GM12878 (cell line): ENCODE measurements around the gene CLDN14. TPM values are rescaled to one million over a fixed set of nuclear protein-coding genes. Genes with fewer than 3 reads are reported as not detected.

ENCODE experiments used
- SMAD1 ChIP-seq: fragments of 450-650 bp; IDR thresholded peaks from 2 replicates; pipeline ENCODE4 v1.6.1; 2018; ENCODE audit warnings: mild to moderate bottlenecking, low read depth; ENCODE audit not compliant: partially characterized antibody
- STAT1 ChIP-seq: fragments of 450-650 bp; conservative IDR thresholded peaks from 2 replicates; pipeline ENCODE4 v1.6.1; 2014; ENCODE audit warnings: antibody characterized with exemption, mild to moderate bottlenecking
- polyA plus RNA-seq, 11 experiments: library from polyadenylated mRNA; depleted of rRNA in 4 of 11; unstranded in 6 of 11; stranded (reverse) in 5 of 11; fragments of >200 nt; fragmentation: Nextera tagmentation in 4 of 11; fragmentation: Illumina TruSeq in 1 of 11; extraction: Ambion mirVana in 4 of 11; extraction: Trizol in 1 of 11; gene quantifications; 1 replicate in 1 of 11; 2 replicates in 10 of 11; pipeline versions ENCODE4 v1.2.1 to v1.2.3, GENCODE V29; 2011 to 2016; ENCODE audit warnings: inconsistent platforms in 2 of 11, missing spikeins in 2 of 11, low read depth in 1 of 11
- total RNA-seq, 4 experiments: library from RNA; depleted of rRNA in 3 of 4; stranded (reverse); fragments of >200 nt in 3 of 4; fragmentation: Illumina TruSeq in 1 of 4; extraction: Trizol in 1 of 4; gene quantifications; 2 replicates each; pipeline versions ENCODE4 v1.2.1 to v1.2.3, GENCODE V29; 2013 to 2021
- TF ChIP-seq, protein P1 (sequence below): IDR thresholded peaks from 2 replicates; pipeline ENCODE4 v1.6.1; 2012; ENCODE audit warnings: improper control_type of control experiment, low read depth, low read length; ENCODE audit not compliant: insufficient replicate concordance
- TF ChIP-seq, protein P2 (sequence below): IDR thresholded peaks from 2 replicates; pipeline ENCODE4 v1.6.1; 2011; ENCODE audit warnings: mild to moderate bottlenecking, low read depth, low read length, moderate library complexity; ENCODE audit not compliant: insufficient replicate concordance

CLDN14 gene
- total and polyA plus RNA-seq, 10 of the 15 experiments (the other 5 are each of a cell fraction or from before 2014, with no cell fraction given), result 0.90 to 19.4 (median 6.6) TPM

DNA sequence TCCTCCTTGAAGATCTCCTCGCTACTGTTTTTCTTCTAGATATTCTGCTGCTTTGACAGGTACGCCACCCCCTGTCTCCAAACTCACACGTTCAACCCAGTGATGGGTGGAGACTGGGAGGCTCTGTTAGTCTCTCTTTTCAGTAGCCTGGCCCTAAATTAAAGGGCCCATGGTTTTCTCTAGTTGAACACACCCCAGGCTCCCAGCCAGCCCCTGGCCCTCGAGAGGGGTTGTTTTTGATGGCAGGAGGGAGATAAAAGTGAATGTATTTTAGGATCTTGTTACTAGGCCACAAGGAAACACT is 21.6 kb upstream of the CLDN14 start (continued):
- TF ChIP-seq, protein P1, sequence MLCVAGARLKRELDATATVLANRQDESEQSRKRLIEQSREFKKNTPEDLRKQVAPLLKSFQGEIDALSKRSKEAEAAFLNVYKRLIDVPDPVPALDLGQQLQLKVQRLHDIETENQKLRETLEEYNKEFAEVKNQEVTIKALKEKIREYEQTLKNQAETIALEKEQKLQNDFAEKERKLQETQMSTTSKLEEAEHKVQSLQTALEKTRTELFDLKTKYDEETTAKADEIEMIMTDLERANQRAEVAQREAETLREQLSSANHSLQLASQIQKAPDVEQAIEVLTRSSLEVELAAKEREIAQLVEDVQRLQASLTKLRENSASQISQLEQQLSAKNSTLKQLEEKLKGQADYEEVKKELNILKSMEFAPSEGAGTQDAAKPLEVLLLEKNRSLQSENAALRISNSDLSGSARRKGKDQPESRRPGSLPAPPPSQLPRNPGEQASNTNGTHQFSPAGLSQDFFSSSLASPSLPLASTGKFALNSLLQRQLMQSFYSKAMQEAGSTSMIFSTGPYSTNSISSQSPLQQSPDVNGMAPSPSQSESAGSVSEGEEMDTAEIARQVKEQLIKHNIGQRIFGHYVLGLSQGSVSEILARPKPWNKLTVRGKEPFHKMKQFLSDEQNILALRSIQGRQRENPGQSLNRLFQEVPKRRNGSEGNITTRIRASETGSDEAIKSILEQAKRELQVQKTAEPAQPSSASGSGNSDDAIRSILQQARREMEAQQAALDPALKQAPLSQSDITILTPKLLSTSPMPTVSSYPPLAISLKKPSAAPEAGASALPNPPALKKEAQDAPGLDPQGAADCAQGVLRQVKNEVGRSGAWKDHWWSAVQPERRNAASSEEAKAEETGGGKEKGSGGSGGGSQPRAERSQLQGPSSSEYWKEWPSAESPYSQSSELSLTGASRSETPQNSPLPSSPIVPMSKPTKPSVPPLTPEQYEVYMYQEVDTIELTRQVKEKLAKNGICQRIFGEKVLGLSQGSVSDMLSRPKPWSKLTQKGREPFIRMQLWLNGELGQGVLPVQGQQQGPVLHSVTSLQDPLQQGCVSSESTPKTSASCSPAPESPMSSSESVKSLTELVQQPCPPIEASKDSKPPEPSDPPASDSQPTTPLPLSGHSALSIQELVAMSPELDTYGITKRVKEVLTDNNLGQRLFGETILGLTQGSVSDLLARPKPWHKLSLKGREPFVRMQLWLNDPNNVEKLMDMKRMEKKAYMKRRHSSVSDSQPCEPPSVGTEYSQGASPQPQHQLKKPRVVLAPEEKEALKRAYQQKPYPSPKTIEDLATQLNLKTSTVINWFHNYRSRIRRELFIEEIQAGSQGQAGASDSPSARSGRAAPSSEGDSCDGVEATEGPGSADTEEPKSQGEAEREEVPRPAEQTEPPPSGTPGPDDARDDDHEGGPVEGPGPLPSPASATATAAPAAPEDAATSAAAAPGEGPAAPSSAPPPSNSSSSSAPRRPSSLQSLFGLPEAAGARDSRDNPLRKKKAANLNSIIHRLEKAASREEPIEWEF, result no peak
- TF ChIP-seq SMAD1, result no peak
- TF ChIP-seq STAT1, result no peak
- TF ChIP-seq, protein P2, sequence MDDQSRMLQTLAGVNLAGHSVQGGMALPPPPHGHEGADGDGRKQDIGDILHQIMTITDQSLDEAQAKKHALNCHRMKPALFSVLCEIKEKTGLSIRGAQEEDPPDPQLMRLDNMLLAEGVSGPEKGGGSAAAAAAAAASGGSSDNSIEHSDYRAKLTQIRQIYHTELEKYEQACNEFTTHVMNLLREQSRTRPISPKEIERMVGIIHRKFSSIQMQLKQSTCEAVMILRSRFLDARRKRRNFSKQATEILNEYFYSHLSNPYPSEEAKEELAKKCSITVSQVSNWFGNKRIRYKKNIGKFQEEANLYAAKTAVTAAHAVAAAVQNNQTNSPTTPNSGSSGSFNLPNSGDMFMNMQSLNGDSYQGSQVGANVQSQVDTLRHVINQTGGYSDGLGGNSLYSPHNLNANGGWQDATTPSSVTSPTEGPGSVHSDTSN, result no peak
